Peyer's patch (tissue), 4 donors: ENCODE results near the gene ZKSCAN3. TPM values are rescaled to one million over a fixed set of nuclear protein-coding genes. Genes with fewer than 3 reads are reported as not detected.
"Not testable (repeated sequence)": the region's sequence is repeated elsewhere in the genome, so short reads cannot be mapped to it uniquely, and the experiment has no call there.

Experiments used
- DNase-seq, 3 donors: peaks; one replicate each; pipeline ENCODE4 v3.0.0-alpha.2; 2017 to 2019
- H3K27ac ChIP-seq, 4 donors: fragments of 200-600 bp; sonication (generic); one replicate each; pipeline ENCODE4 v1.5.1; 2016 to 2019
- H3K27me3 ChIP-seq, 2 donors: fragments of 200-600 bp; sonication (generic); one replicate each; pipeline ENCODE4 v1.5.1; 2019
- H3K36me3 ChIP-seq, 3 donors: fragments of 200-600 bp; sonication (generic); one replicate each; pipeline ENCODE4 v1.5.1; 2016 to 2019
- H3K4me1 ChIP-seq, 4 donors: fragments of 200-600 bp; sonication (generic); one replicate each; pipeline ENCODE4 v1.5.1; 2016 to 2019
- H3K4me3 ChIP-seq, 4 donors: fragments of 200-600 bp; sonication (generic); 1 replicate in 3 of 4; 2 replicates in 1 of 4; pipeline ENCODE4 v1.5.1; 2016 to 2019; ENCODE audit warnings: mild to moderate bottlenecking in 1 of 4
- H3K9me3 ChIP-seq, 4 donors: fragments of 200-600 bp; sonication (generic); one replicate each; pipeline ENCODE4 v1.5.1; 2016 to 2019; ENCODE audit warnings: mild to moderate bottlenecking in 1 of 4
- POLR2A ChIP-seq, 2 donors: fragments of 450-650 bp; IDR thresholded peaks; one replicate each; pipeline ENCODE4 v1.5.1; 2017; ENCODE audit warnings: antibody characterized with exemption in 2 of 2, mild to moderate bottlenecking in 2 of 2, moderate library complexity in 2 of 2
- total RNA-seq, 4 donors: library from RNA; depleted of rRNA; stranded (reverse); fragments of >200 nt; gene quantifications; one replicate each; pipeline ENCODE4 v1.1.0, GENCODE V29; 2016
- TF ChIP-seq, protein P1 (sequence below), 6 experiments: fragments of 450-650 bp in 4 of 6; fragments of 200-600 bp in 2 of 6; sonication (generic) in 1 of 6; IDR thresholded peaks; one replicate each; pipeline ENCODE4 v1.5.1; 2017 to 2019; ENCODE audit warnings: antibody characterized with exemption in 6 of 6, mild to moderate bottlenecking in 3 of 6, moderate library complexity in 1 of 6

ZKSCAN3 gene
- total RNA-seq, 4 donors from 2014 or later: 2.5 to 7.0 (median 4.6) TPM

DNA sequence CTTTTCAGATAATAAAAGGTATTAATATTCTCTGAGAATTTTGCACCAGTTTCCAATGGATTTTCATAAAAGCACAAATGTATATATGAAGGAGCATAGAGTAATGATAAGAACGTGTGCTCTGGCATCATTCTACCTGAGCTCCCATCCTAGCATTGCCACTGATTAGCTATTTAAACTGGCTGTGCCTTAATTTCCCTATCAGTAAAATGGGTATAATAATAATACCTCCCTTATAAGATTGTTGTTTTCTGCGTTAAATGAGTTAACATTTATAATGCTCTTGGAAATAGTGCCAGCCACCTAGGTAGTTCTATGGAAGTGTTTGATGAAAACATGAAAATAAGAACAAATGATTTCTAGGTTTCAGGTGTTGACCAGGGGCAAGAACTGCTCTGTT is 11.2 kb downstream of the ZKSCAN3 start:
- H3K9me3 ChIP-seq: no peaks in the 10 kb centered on the region
- TF ChIP-seq POLR2A (IDR thresholded peaks at IDR 0.05): no peak
- TF ChIP-seq, protein P1, sequence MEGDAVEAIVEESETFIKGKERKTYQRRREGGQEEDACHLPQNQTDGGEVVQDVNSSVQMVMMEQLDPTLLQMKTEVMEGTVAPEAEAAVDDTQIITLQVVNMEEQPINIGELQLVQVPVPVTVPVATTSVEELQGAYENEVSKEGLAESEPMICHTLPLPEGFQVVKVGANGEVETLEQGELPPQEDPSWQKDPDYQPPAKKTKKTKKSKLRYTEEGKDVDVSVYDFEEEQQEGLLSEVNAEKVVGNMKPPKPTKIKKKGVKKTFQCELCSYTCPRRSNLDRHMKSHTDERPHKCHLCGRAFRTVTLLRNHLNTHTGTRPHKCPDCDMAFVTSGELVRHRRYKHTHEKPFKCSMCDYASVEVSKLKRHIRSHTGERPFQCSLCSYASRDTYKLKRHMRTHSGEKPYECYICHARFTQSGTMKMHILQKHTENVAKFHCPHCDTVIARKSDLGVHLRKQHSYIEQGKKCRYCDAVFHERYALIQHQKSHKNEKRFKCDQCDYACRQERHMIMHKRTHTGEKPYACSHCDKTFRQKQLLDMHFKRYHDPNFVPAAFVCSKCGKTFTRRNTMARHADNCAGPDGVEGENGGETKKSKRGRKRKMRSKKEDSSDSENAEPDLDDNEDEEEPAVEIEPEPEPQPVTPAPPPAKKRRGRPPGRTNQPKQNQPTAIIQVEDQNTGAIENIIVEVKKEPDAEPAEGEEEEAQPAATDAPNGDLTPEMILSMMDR (IDR thresholded peaks at IDR 0.05): no peak
- no peak for DNase-seq
- H3K27me3 ChIP-seq: no peaks in the 10 kb centered on the region
- H3K27ac ChIP-seq: no peak overlapping the region
- H3K4me3 ChIP-seq: no peak overlapping the region
- peaks cover 0 to 9% (median 0%) of the 10 kb centered on the region in 4 donors for H3K4me1 ChIP-seq
- peaks cover 0 to 29% (median 0%) of the 10 kb centered on the region in 3 donors for H3K36me3 ChIP-seq

DNA sequence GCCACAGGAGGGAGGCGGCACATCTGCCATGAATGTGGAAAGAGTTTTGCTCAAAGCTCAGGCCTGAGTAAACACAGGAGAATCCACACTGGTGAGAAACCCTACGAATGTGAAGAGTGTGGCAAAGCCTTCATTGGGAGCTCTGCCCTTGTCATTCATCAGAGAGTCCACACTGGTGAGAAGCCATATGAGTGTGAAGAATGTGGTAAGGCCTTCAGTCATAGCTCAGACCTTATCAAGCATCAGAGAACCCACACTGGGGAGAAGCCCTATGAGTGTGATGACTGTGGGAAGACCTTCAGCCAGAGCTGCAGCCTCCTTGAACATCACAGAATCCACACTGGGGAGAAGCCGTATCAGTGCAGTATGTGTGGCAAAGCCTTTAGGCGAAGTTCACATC is 15.8 kb downstream of the ZKSCAN3 start:
- not testable (repeated sequence) for H3K27me3 ChIP-seq, H3K27ac ChIP-seq, H3K9me3 ChIP-seq, H3K4me1 ChIP-seq, H3K4me3 ChIP-seq, DNase-seq
- H3K36me3 ChIP-seq: peaks cover 0 to 42% (median 0%) of the 10 kb centered on the region in 3 donors

DNA sequence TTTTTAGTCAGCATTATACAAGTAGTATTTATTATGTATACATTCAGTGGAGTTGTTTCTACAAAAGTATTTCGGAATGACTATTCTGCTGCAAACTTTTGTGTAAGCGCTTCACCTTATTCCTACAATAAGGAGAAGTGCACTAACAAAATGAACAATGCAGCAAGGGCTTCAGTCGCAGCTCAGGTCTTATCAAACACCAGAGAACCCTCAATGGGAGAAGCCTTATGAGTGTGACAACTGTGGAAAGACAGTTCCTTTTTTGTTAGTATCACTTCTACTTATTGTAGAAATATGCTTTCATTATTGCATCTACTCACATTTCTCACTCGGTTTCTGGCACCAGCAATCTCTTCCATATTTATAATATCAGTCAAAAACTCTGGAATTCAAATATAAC is 18.8 kb downstream of the ZKSCAN3 start:
- no peak for TF ChIP-seq POLR2A (IDR thresholded peaks at IDR 0.05)
- TF ChIP-seq, protein P1 (IDR thresholded peaks at IDR 0.05): no peak
- Histone ChIP-seq H3K36me3 (peaks cover 0 to 33% (median 0%) of the 10 kb centered on the region in 3 donors), H3K27ac (no peak overlapping the region), H3K4me3 (no peak overlapping the region), H3K9me3 (no peaks in the 10 kb centered on the region), H3K4me1 (no peaks in the 10 kb centered on the region), H3K27me3 (no peaks in the 10 kb centered on the region)
- DNase-seq: no peak

DNA sequence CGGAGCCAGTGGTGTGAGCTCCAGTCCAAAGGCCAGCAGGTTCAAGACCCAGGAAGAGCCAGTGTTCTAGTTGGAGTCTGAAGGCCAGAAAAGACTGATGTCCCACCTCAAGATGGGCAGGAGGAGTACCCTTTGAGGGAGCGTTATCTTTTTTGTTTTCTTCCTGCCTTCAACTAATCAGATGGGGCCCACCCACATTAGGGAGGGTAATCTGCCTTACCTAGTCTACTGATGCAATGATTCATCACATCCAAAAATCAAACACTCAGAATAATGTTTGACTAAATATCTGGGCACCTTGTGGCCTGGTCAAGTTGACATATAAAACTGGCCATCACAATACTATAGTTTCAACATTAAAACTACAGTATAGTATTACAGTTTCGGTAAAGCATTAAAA is 19.7 kb downstream of the ZKSCAN3 start:
- no peaks in the 10 kb centered on the region for H3K4me1 ChIP-seq
- H3K9me3 ChIP-seq: no peaks in the 10 kb centered on the region
- no peak for TF ChIP-seq POLR2A (IDR thresholded peaks at IDR 0.05)
- TF ChIP-seq, protein P1 (IDR thresholded peaks at IDR 0.05): no peak
- no peak for DNase-seq
- H3K27me3 ChIP-seq: no peaks in the 10 kb centered on the region
- H3K4me3 ChIP-seq: no peak overlapping the region
- H3K36me3 ChIP-seq: peaks cover 0 to 28% (median 0%) of the 10 kb centered on the region in 3 donors
- H3K27ac ChIP-seq: no peak overlapping the region

DNA sequence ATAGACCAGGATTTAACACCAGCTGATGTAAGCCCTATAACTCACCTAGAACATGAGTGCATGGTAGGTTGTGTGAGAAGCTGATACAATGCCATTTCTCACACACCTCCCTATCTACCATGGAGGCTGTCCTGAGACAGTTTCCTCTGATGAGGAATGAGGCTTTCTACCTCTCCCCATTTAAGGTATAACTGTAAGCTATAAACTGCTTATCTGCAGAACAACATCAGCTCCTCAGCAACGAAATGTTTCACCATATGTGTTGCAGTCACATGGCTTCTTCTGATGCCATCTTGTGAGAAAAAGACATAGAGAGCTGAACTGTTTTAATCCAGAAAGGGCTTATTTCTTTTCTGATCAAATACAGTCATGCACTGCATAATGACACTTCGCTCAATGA is 20.7 kb downstream of the ZKSCAN3 start:
- Histone ChIP-seq H3K36me3 (peaks cover 0 to 19% (median 0%) of the 10 kb centered on the region in 3 donors), H3K4me3 (no peak overlapping the region), H3K9me3 (no peaks in the 10 kb centered on the region), H3K4me1 (no peaks in the 10 kb centered on the region), H3K27me3 (no peaks in the 10 kb centered on the region), H3K27ac (no peak overlapping the region)
- DNase-seq: no peak
- TF ChIP-seq, protein P1 (IDR thresholded peaks at IDR 0.05): no peak
- no peak for TF ChIP-seq POLR2A (IDR thresholded peaks at IDR 0.05)

DNA sequence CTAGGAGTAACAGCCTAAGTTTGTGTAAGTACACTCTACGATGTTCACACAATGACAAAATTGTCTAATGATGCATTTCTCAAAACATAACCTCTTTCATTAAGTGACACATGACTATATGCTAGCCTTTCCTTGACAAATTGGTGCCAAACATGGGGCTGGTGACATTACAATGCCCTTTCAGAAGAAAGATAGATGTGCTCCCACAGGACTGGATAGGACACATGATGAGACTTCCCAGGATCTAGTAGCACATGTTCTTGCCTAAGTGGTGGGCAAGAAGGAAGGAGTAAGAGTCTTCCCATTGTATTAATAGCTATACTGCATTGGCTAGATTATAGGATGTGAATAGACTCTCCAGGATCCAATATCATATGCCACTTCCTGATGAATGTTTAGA is 21.5 kb downstream of the ZKSCAN3 start:
- H3K9me3 ChIP-seq: no peaks in the 10 kb centered on the region
- H3K27ac ChIP-seq: no peak overlapping the region
- no peaks in the 10 kb centered on the region for H3K27me3 ChIP-seq
- no peak overlapping the region for H3K4me3 ChIP-seq
- H3K36me3 ChIP-seq: peaks cover 0 to 10% (median 0%) of the 10 kb centered on the region in 3 donors
- H3K4me1 ChIP-seq: no peaks in the 10 kb centered on the region
- no peak for TF ChIP-seq POLR2A (IDR thresholded peaks at IDR 0.05)
- TF ChIP-seq, protein P1 (IDR thresholded peaks at IDR 0.05): no peak
- DNase-seq: no peak
